Tibial nerve (tissue), 4 donors: Measurements from ENCODE around the gene MSI2. TPM values are rescaled to one million over a fixed set of nuclear protein-coding genes. Genes with fewer than 3 reads are reported as not detected.

ENCODE experiments used
- DNase-seq, 2 donors: peaks; one replicate each; pipeline ENCODE4 v3.0.0-alpha.2; 2019; ENCODE audit warnings: low spot score in 2 of 2
- H3K27ac ChIP-seq, 4 donors: fragments of 200-600 bp; sonication (generic) in 3 of 4; one replicate each; pipeline ENCODE4 v1.5.1; 2017 to 2019; ENCODE audit warnings: mild to moderate bottlenecking in 1 of 4
- H3K27me3 ChIP-seq, 2 donors: fragments of 200-600 bp; sonication (generic) in 1 of 2; one replicate each; pipeline versions ENCODE4 v1.5.1 to v1.6.0; 2017 to 2019
- H3K36me3 ChIP-seq, 3 donors: fragments of 200-600 bp; sonication (generic); one replicate each; pipeline ENCODE4 v1.5.1; 2018 to 2019
- H3K4me1 ChIP-seq, 4 donors: fragments of 200-600 bp; sonication (generic) in 3 of 4; one replicate each; pipeline ENCODE4 v1.5.1; 2017 to 2019
- H3K4me3 ChIP-seq, 4 donors: fragments of 200-600 bp; sonication (generic) in 3 of 4; one replicate each; pipeline ENCODE4 v1.5.1; 2017 to 2019; ENCODE audit warnings: mild to moderate bottlenecking in 1 of 4, moderate library complexity in 1 of 4
- H3K9me3 ChIP-seq, 4 donors: fragments of 200-600 bp; sonication (generic) in 3 of 4; one replicate each; pipeline ENCODE4 v1.5.1; 2017 to 2019
- CTCF ChIP-seq, 5 experiments: fragments of 200-600 bp in 3 of 5; fragments of 450-650 bp in 2 of 5; sonication (generic) in 3 of 5; IDR thresholded peaks; one replicate each; pipeline ENCODE4 v1.5.1; 2016 to 2019; ENCODE audit warnings: antibody characterized with exemption in 5 of 5, mild to moderate bottlenecking in 3 of 5, moderate library complexity in 2 of 5
- EP300 ChIP-seq, 2 donors: sonication (generic); formaldehyde crosslinking; IDR thresholded peaks; one replicate each; pipeline ENCODE4 v1.6.1; 2017; ENCODE audit warnings: antibody characterized with exemption in 2 of 2, mild to moderate bottlenecking in 1 of 2
- POLR2A ChIP-seq, 2 donors: fragments of 450-650 bp; IDR thresholded peaks; one replicate each; pipeline ENCODE4 v1.6.1; 2017; ENCODE audit warnings: antibody characterized with exemption in 2 of 2, mild to moderate bottlenecking in 2 of 2, moderate library complexity in 2 of 2
- WGBS, 2 donors: methylation state at CpG; one replicate each; pipeline ENCODE4 v1.1.5; 2018; 5-methylcytosine and 5-hydroxymethylcytosine counted together
- total RNA-seq, 4 donors: library from RNA; depleted of rRNA; stranded (reverse); fragments of >200 nt; gene quantifications; one replicate each; pipeline ENCODE4 v1.1.0, GENCODE V29; 2016

Gene MSI2
- total RNA-seq, 4 donors from 2014 or later, result 11.5 to 18.3 (median 14.2) TPM

GRCh38 chr17:57257895-57258851, 1.9 kb downstream of the MSI2 start:
- 16 to 20% methylated on average over 18 to 20 of the region's 20 CpGs for WGBS, 2 donors
- Histone ChIP-seq H3K4me1 (peaks cover 0 to 21% (median 7%) of the 10 kb centered on the region in 4 donors), H3K36me3 (peaks cover 0 to 18% (median 0%) of the 10 kb centered on the region in 3 donors), H3K4me3 (peak overlapping the region; percentile 70 to 97 (median 81)), H3K27ac (peak overlapping the region in 2 of 4 donors; percentile 23 to 92), H3K27me3 (no peaks in the 10 kb centered on the region), H3K9me3 (no peaks in the 10 kb centered on the region)
- TF ChIP-seq EP300 (IDR thresholded peaks at IDR 0.05) (no peak), POLR2A (IDR thresholded peaks at IDR 0.05) (no peak), CTCF (IDR thresholded peaks at IDR 0.05) (no peak)
- no peak for DNase-seq

GRCh38 chr17:57259306-57259705, 3.0 kb downstream of the MSI2 start:
- H3K4me1 ChIP-seq, result peaks cover 0 to 21% (median 7%) of the 10 kb centered on the region in 4 donors
- WGBS, 2 donors, result 91 to 97% methylated on average over 3 of the region's 3 CpGs
- H3K27me3 ChIP-seq, result no peaks in the 10 kb centered on the region
- peaks cover 0 to 22% (median 0%) of the 10 kb centered on the region in 3 donors for H3K36me3 ChIP-seq
- no peaks in the 10 kb centered on the region for H3K9me3 ChIP-seq
- H3K27ac ChIP-seq, result no peak overlapping the region
- H3K4me3 ChIP-seq, result no peak overlapping the region
- no peak for DNase-seq
- no peak for TF ChIP-seq CTCF (IDR thresholded peaks at IDR 0.05)
- TF ChIP-seq EP300 (IDR thresholded peaks at IDR 0.05), result no peak
- TF ChIP-seq POLR2A (IDR thresholded peaks at IDR 0.05), result no peak

- WGBS, 2 donors, result 87 to 91% methylated on average over 4 of the region's 4 CpGs
- peaks cover 0 to 21% (median 7%) of the 10 kb centered on the region in 4 donors for H3K4me1 ChIP-seq
- H3K27ac ChIP-seq, result no peak overlapping the region
- H3K4me3 ChIP-seq, result no peak overlapping the region
- TF ChIP-seq POLR2A (IDR thresholded peaks at IDR 0.05), result no peak
- TF ChIP-seq EP300 (IDR thresholded peaks at IDR 0.05), result no peak
- TF ChIP-seq CTCF (IDR thresholded peaks at IDR 0.05), result no peak
- DNase-seq, result no peak
- no peaks in the 10 kb centered on the region for H3K9me3 ChIP-seq
- H3K36me3 ChIP-seq, result peaks cover 0 to 22% (median 0%) of the 10 kb centered on the region in 3 donors
- H3K27me3 ChIP-seq, result no peaks in the 10 kb centered on the region
These were observed 3.5 kb downstream of the MSI2 start for GRCh38 chr17:57259817-57260216.

GRCh38 chr17:57260325-57261083, 4.2 kb downstream of the MSI2 start:
- TF ChIP-seq EP300 (IDR thresholded peaks at IDR 0.05) (no peak), POLR2A (IDR thresholded peaks at IDR 0.05) (no peak), CTCF (IDR thresholded peaks at IDR 0.05) (no peak)
- no peaks in the 10 kb centered on the region for H3K9me3 ChIP-seq
- H3K36me3 ChIP-seq, result peaks cover 0 to 22% (median 0%) of the 10 kb centered on the region in 3 donors
- no peak for DNase-seq
- WGBS, 2 donors, result 94% methylated on average over 7 of the region's 7 CpGs
- H3K4me1 ChIP-seq, result peaks cover 0 to 14% (median 7%) of the 10 kb centered on the region in 4 donors
- no peaks in the 10 kb centered on the region for H3K27me3 ChIP-seq
- no peak overlapping the region for H3K27ac ChIP-seq
- H3K4me3 ChIP-seq, result no peak overlapping the region
